PFSK-1 (cell line): ENCODE results near the gene HACD1.

Experiments used
- SIN3A ChIP-seq: IDR thresholded peaks from 2 replicates; pipeline ENCODE4 v1.6.1; 2012; ENCODE audit warnings: mild to moderate bottlenecking, low read length, moderate library complexity, borderline replicate concordance; ENCODE audit not compliant: insufficient read depth
- TAF1 ChIP-seq: IDR thresholded peaks from 2 replicates; pipeline ENCODE4 v1.6.1; 2012; ENCODE audit warnings: low read length, control low read depth, borderline replicate concordance; ENCODE audit not compliant: insufficient read depth

DNA sequence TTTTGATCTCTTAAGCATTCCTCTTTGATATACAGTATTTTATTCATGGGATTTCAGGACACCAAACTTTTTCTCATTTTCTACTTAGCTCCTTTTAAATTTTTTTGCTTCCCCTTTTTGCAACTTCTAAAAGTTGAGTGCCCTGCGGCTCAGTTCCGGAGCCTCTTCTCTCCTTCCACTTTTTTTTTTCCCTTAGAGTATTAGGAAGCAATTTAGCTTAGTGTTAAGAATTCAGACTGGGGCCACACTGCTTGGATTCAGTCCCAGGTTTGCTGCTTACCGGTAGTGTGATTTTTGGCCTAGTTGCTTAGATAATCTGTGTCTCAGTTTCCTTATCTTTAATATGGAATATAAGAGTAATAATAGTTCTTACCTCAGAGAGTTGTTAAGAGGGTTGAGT, 30.2 kb upstream of the HACD1 start:
- no peak for TF ChIP-seq TAF1
- no peak for TF ChIP-seq SIN3A
